GM19240 (cell line): Measurements from ENCODE around the gene CTAGE8.
"Not testable (repeated sequence)": the region's sequence is repeated elsewhere in the genome, so short reads cannot be mapped to it uniquely, and the experiment has no call there.

ENCODE experiments used
- DNase-seq: peaks from one replicate; pipeline ENCODE4 v3.0.0; 2011; ENCODE audit warnings: low spot score; ENCODE audit not compliant: insufficient read length

Gene CTAGE8, protein sequence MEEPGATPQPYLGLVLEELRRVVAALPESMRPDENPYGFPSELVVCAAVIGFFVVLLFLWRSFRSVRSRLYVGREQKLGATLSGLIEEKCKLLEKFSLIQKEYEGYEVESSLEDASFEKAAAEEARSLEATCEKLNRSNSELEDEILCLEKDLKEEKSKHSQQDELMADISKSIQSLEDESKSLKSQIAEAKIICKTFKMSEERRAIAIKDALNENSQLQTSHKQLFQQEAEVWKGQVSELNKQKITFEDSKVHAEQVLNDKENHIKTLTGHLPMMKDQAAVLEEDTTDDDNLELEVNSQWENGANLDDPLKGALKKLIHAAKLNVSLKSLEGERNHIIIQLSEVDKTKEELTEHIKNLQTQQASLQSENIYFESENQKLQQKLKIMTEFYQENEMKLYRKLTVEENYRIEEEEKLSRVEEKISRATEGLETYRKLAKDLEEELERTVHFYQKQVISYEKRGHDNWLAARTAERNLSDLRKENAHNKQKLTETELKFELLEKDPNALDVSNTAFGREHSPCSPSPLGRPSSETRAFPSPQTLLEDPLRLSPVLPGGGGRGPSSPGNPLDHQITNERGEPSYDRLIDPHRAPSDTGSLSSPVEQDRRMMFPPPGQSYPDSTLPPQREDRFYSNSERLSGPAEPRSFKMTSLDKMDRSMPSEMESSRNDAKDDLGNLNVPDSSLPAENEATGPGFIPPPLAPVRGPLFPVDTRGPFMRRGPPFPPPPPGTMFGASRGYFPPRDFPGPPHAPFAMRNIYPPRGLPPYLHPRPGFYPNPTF

DNA sequence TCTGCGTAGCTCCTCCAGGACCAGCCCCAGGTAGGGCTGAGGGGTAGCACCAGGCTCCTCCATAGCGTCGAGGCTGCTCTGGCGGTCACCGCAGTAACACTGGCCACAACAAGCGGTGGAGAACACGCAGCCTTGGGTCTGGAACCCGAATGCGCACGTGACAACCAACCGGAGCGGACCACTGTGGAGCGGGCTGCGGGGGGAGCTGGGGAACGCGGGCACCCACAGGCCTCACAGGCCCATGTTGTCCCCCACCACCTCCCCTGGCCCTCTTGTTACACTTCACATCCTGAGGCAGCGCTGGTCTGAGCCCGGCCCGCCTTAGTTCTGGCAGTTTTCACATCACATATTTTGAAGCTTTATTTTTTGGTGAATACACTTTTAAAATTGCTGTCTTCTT is at the start of gene CTAGE8:
Gene CTAGE8 (minus strand): TSS at position 101 of the 400 bp plus-strand sequence. CDS start 38 bp downstream, at position 63.
- not testable (repeated sequence) for DNase-seq

DNA sequence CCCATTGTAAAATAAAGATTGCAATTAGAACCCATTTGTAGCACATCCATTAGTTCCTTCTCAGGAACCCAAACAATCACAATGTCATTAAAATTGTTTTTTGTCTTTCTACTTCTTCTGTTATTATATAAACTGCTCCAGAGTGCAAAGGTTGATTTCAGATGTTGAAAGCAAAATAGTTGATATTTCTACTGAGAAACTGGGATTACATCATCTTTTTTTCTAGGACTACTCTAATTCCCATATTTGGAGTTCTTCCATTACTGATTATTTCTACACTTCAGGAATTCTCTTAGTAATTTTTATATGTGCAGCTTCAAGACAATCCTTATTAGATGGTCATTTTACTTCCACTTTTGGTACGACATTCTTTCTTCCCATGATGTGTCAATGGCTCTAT is 48.4 kb upstream of the CTAGE8 start:
- not testable (repeated sequence) for DNase-seq

DNA sequence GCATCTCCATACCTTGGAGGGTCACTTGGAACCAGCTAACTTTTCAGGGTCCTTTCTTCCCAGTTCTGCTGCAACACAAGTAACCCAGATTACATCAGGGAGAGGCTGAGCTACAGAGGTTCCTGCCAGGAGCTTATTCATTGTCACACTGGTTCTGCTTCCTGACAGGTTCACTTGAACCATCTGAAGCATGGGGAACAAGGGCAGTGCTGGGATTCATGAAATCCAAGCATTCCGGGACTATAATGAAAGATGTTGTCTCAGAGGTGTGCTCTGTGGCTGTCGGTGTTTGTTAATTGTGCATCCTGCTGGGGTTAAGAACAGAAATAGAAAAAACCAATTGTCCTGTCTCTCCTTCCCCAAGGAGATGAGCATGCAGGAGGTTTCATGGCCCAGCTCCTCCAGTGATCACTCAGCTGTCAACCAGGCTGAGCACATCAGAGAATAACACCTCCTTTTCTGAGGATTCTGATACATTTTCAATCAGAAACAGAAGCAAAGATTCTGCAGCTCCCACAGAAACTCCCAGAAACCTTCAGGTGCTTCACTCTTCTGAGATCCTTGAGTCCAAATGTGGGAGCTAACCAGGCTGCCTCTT is 42.9 kb upstream of the CTAGE8 start, which contains the start of gene OR2A1:
Gene OR2A1 (plus strand): TSS at position 548 of the 598 bp plus-strand sequence. CDS start 5,706 bp downstream, outside the sequence.
- DNase-seq = not testable (repeated sequence)

DNA sequence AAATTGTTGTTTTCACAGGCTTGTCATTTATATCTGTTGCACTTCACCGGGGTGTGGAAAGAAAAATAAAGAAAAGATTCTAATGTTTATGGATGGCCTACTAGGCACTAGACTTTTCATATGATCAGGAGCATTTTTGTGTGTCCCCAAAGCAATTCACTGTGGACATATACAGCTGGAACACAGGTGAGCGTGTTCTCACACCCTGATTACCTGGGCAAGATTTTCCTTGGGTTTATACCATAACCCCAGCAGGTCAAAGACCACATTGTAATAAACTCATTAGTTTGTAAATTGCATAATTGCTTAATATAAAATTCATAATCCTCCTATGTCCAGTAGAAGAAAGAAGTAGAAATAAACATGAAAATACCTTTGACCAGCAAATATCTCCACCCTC is 42.1 kb upstream of the CTAGE8 start:
- DNase-seq = not testable (repeated sequence)

DNA sequence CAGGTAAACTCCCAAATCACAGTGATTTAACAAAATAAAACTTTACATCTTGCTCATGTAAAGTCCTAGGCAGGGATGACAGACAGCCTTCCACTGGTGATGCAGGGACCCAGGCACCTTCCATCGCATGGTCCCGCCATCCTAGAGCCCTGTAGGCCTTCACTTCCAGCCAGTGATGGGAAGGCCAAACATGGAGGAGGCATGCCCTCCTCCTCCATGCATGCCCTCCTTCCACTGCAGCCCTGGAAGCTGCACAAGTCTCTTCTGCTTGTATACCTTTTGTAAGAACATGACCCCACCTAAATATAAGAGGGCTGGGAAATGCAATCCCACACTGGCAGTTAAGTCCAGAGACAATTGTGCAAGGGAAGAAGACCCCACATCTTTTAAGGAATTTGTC is 40.6 kb upstream of the CTAGE8 start:
- DNase-seq = not testable (repeated sequence)

DNA sequence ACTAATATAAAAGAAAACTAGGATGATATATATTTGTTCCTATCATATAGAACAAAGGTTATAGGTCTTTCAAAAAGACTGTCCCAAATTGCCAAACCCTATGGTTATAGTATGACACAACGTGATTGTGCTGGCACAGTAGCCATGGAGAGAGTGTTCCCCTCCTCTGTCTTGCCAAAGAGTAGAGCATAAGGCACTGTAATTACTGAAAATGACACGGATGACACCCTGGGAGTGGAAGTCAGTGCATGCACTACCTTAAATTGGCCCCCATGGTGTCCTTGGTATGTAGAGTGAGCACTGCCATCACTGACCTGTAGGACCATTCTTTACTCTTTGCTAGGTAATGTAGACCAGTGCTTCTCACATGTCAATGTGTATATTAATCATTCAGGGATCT is 36.1 kb upstream of the CTAGE8 start:
- DNase-seq = not testable (repeated sequence)

DNA sequence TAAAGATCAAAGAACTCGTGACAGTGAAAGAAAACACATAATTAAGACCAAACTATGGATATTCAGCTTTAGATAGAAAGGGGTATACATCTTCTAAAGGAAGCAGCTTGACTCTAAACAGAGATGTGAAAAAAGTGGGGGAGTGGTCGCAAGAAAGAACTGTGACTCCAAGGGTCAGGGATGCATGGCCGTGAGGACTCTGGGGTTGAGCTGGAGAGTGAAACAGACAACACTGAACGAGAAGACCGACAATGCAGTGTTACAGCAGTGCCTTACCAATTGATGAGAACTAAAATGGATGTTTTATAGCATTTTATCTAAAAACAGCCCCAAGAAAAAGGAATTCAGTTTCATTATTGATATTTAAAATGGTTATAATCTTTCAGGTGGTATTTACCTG is 34.5 kb upstream of the CTAGE8 start:
- not testable (repeated sequence) for DNase-seq

DNA sequence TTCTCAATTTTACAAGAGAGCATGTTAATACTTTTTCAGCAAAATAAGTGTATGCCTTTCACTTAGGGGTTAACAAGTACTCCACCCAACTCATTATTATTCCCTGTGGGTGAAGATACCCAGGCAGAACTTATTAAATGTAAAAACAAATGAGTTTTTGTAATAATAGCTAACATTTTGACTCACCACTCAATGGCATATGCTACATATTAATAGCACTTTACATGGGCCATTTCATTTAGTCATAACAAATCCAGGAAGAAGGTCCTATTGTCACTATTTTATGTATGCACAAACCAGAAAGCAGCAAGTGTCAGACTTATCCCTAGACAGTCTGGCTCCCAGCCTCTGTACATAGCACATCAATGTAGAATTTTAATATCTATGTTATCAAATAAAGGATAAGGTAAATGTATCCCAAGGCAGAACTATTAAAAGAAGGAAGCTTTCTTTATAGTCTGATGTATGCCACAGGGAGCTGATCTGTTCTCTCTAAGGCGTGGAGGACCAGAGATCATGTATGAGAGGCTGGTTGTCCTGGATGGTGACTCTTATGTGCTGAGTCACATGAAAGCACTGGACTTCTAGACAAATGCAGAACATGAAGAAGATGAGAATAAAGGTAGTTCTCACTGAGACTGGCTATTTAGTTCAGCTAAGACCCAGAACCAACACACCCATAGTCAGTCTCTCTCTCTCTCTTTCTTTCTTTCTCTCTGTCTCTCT is 33.7 kb upstream of the CTAGE8 start:
- not testable (repeated sequence) for DNase-seq

DNA sequence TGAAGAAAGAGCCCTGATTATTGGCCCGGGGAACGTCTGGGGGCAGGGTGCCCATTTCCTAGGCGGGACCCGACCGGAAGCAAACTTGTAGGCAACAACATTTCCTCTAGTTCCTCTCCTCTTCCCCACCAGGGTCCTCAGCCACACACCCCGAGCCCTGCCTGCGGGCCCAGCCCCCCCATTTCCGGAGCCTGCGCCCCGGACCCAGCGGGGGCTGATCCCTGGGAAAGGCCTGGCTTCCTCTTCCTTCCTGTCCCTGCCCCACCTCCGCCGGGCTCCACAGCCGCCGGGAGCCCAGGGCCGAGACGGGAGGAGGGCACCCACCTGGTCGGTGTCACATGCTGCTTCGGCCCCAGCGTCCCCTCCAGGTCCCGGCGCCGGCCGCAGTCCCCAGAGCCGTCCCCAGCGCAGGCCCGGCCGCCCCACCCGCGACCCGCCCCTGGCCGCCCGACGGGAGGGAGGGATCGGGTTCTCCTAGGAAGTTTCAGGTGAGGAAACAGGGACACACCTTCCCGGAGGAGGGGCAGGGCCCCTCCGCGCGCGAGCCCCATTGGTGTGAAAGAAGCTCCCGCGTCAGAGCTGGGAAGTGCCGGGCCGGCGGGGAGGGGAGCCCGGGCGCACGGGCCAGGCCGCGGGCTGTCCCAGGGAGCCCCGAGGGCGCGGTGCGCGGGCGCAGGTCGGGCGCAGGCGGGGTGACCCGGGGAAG is 24.9 kb upstream of the CTAGE8 start:
- DNase-seq = not testable (repeated sequence)

DNA sequence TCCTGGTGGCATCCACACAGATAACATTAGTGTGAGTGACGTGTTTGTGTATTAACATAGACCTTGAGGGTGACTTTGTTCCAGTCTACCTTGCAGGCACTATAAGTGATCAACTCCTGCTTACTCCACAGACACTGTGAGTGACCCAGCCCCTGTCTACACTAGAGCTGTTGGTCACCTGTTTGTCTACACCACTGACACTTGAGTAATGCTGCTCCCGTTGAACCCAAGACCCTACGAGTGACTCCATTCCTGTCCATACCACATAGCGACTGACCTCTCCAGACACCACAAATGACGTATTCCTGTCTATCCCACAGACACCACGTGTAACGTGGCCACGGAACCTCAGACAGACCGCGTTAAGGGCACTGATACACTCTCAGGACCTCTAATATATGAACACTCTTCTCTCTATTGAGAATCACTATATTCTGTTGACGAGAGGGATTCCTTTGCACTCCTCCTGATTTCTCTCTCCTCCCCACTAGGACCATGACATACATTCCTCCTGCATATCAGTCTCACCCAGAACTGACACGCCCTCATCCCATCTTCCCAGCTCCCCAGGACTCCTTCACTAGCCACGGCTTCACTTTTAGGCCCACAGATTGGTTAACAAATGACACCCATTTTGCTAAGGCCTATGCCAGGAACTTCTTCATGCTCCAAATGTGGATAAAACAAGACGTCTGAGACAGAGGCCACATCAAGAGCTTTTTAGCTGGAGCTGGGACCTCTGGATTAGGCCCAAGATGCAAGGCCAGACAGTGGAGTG is 23.5 kb upstream of the CTAGE8 start:
- not testable (repeated sequence) for DNase-seq

DNA sequence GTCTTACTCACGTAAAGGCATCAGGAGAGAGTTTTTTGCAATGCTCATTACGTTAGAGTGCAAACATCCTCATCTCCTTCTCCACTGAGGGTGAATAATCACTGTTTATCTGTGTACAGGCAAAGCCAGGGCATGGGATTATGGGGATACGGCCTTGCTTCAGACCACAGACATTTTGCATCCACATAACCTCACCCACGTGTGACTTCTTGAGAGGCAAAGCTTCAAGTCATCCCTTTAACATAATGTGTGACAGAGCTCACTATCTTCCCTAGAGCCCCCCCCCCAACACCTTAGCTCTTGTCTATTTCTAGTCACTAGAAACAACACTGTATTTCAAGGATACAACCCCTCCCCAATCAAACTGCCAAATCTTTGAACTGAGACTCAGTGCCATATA is 22.5 kb upstream of the CTAGE8 start:
- DNase-seq = not testable (repeated sequence)

DNA sequence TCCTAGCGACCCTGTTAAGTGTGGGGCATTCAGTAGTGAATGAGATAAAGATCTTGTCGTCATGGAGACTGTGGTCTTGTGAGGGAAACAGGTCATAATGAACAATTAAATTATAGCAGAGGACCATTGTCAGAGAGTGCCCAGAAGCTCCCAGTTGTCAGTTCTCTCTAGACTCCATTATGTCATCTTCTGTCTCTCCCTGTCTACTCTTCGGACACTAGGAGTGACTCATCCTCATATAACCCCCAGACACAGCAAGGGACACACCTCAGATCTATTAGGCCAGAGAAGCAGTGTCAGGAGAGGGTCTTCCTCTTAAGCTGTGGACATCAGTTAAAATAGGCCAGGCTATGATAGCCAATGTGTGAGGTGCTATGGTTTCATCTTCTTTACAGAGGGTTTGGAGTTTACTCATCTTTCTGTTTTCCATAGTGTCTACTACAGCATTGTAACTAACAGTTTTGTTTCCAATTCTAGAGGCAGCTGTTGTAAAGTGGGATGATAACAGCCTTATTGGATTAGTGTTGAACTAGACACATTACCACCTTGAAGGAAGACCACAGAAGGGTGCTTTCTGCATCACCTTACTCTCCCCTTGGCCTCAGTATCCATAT is 18.2 kb upstream of the CTAGE8 start:
- not testable (repeated sequence) for DNase-seq

DNA sequence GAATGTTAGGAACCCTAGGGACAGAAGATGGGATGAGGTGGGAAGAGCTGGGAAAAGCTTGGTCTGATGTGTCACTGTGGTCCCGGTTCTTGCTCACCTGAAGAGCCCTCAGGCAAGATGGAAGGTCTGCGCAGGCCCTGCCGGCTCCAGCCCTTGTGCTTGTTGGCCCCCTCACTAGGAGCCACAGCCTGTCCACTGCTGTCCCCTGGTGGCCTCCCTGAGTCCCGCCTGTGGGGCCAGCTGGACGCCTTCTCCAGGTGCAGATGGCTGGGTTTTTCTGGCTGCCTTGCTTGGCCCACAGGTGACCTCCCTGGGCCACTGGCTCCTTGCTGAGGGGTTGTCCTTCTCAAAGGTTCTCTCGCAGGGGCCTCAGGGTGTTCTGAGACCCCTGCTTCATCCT is 14.6 kb upstream of the CTAGE8 start:
- DNase-seq = not testable (repeated sequence)

DNA sequence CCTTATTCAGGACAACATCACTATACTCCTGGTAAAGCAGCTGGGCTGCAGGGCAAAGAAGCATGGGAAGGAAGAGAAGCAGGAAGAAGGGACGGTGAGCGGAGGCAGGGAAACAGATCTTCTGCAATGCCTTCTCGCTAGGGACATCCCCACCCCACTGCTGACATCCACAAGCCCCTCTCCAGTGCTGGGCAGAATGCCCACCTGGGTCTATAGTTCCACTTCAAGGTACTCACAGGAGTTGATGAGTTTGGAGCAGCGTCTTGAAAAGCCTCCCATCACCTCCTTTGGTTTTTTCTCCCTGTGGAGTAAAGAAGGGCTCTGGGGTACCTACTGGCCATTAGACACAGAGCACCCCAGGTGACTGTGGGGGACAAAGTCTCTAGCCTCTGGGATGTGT is 13.4 kb upstream of the CTAGE8 start:
- DNase-seq = not testable (repeated sequence)

DNA sequence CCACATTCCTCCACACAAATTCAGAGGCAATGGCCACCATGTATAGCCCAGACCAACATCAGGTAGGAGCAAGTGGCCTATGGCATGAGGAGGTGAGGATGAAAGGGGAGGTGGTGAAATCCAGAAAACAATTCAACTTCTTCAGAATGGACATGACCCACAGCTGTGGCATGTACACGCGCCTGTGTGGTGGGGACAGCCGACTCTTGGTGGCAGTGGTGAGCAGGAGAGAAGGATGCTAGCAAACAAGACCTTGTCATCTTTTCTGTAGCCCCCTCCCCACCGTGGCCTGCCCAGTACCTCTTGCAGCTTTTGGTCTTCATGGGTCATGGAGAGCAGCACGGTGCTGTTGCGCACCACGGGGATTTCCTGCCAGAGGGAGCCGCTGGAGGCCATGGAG is 12.9 kb upstream of the CTAGE8 start:
- DNase-seq = not testable (repeated sequence)

DNA sequence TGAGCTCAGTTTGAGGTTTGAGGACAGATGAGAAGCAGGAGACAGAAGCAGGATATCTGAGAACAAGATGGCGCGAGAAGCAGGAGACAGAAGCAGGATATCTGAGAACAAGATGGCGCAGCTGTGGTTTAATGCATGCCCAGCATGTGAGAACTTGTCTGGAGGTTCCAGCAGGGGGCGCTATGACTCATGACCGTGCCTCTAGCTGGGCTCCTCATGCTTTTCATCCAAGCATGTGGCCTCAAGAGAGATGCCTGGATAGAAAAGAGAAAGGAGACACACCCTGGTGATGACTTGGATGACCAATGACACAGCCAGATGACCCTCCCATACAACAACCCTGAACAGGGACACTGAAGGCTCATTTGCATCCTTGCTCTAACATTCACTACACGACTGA is 10.9 kb upstream of the CTAGE8 start:
- not testable (repeated sequence) for DNase-seq

DNA sequence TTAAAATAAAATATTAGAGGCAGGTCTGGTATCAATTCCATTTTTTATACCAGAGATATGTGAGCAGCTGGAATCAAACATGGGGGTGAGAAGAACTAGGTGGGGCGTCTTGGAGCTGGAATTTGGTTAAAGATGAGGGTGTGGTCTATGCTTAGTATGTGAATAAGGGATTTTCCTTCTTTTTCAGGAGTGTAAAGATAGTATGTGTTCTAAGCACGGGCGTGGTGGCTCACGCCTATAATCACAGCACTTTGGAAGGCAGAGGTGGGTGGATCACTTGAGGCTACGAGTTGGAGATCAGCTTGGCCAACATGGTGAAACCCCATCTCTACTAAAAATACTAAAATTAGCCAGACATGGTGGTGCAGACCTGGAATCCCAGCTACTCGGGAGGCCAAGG is 6.2 kb upstream of the CTAGE8 start:
- DNase-seq = not testable (repeated sequence)

DNA sequence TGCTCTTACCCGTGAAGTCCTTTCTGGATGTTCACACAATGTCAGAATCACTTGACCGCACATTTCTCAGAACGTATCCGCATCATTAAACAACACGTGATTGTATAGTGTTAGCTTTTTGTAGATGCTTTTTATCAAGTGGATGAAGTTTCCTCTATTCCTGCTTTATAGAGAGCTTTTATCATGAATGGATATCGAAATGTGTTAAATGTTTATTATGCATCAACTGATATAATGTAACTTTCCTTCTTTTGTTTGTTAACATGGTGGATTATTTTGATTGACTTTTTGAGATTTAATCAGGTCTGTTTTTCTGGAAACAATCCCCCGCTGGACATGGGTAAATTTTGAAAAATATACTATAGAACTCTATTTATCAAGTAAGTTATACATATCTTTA is 4.4 kb downstream of the CTAGE8 start, which contains the start of gene OR2A7:
Gene OR2A7 (minus strand): TSS at position 101 of the 400 bp plus-strand sequence. CDS start 5,164 bp downstream, outside the sequence.
- not testable (repeated sequence) for DNase-seq

DNA sequence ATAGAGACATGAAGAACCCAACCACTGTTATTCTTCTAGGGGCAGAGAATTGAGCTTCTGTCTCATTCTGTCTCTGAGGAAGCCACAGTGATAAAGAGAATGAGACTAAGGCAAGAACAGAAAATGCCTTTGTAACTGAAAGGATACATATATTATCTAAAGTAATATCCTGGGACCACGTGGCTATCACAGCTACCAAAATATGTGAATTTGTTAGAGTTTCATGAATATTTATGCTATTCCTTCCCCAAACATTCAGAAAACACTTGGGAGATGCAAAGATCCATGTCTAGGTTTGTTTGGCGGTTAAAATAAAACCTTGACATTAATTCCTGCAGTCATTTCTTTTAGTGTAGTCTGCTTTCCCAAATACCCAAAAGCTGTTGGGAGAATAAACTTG is 7.0 kb downstream of the CTAGE8 start:
- DNase-seq = not testable (repeated sequence)
